Stimulated activated CD8-positive, alpha-beta memory T cell treated with anti-CD3 and anti-CD28 coated beads, Interleukin-4, amount 100 ng/mL, for 24 hours (primary cell): ENCODE data around the gene LILRA2.
"Not testable (repeated sequence)": the region's sequence is repeated elsewhere in the genome, so short reads cannot be mapped to it uniquely, and the experiment has no call there.

ENCODE experiments used
- DNase-seq: peaks from one replicate; pipeline ENCODE4 v3.0.0-alpha.2; 2020; ENCODE audit warnings: low read depth

LILRA2 gene

GRCh38 chr19:54573330-54573872, at the start of gene LILRA2:
LILRA2 (plus strand) TSS chr19:54573790; CDS start chr19:54573879, 89 bp downstream.
- DNase-seq: no peak

- DNase-seq: no peak
These were observed 48.0 kb upstream of the LILRA2 start for GRCh38 chr19:54525636-54526035.

- DNase-seq: no peak
These were observed 46.6 kb upstream of the LILRA2 start for GRCh38 chr19:54526972-54527371.

GRCh38 chr19:54530866-54531265, 42.7 kb upstream of the LILRA2 start:
- no peak for DNase-seq

- no peak for DNase-seq
These were observed 41.1 kb upstream of the LILRA2 start for GRCh38 chr19:54532528-54532927.

GRCh38 chr19:54533476-54533875, 40.1 kb upstream of the LILRA2 start:
- no peak for DNase-seq

GRCh38 chr19:54534156-54534555, 39.4 kb upstream of the LILRA2 start:
- no peak for DNase-seq

- DNase-seq: no peak
These were observed 38.0 kb upstream of the LILRA2 start for GRCh38 chr19:54535601-54536000.

GRCh38 chr19:54536956-54537355, 36.6 kb upstream of the LILRA2 start:
- no peak for DNase-seq

GRCh38 chr19:54541712-54542111, 31.9 kb upstream of the LILRA2 start:
- no peak for DNase-seq

- no peak for DNase-seq
These were observed 24.8 kb upstream of the LILRA2 start for GRCh38 chr19:54548806-54549205.

GRCh38 chr19:54549224-54549623, 24.4 kb upstream of the LILRA2 start:
- DNase-seq: no peak

GRCh38 chr19:54551293-54551692, 22.3 kb upstream of the LILRA2 start:
- DNase-seq: no peak

GRCh38 chr19:54551950-54552912, 21.4 kb upstream of the LILRA2 start:
- no peak for DNase-seq

- DNase-seq: no peak
These were observed 20.7 kb upstream of the LILRA2 start for GRCh38 chr19:54552913-54553310.

GRCh38 chr19:54554006-54554405, 19.6 kb upstream of the LILRA2 start:
- no peak for DNase-seq

- DNase-seq: no peak
These were observed 18.7 kb upstream of the LILRA2 start for GRCh38 chr19:54554896-54555295.

- DNase-seq: no peak
These were observed 17.4 kb upstream of the LILRA2 start for GRCh38 chr19:54556194-54556593.

GRCh38 chr19:54558339-54558738, 15.3 kb upstream of the LILRA2 start:
- no peak for DNase-seq

GRCh38 chr19:54560881-54561385, 12.7 kb upstream of the LILRA2 start:
- DNase-seq: no peak

- no peak for DNase-seq
These were observed 11.8 kb upstream of the LILRA2 start for GRCh38 chr19:54561840-54562239.

- DNase-seq: not testable (repeated sequence)
These were observed 10.4 kb upstream of the LILRA2 start for GRCh38 chr19:54563206-54563605.

- DNase-seq: no peak
These were observed 3.3 kb upstream of the LILRA2 start for GRCh38 chr19:54570316-54570715.
